Stimulated activated naive CD8-positive, alpha-beta T cell treated with anti-CD3 and anti-CD28 coated beads, Interleukin-15, Interleukin-2, amounts not matched to agents 100 U/mL and 50 U/mL, for 24 hours (primary cell): ENCODE data around the gene CD40LG.
A peak's percentile ranks its signal among the peaks of the same experiment; 100 is the strongest.

ENCODE experiments used
- ATAC-seq: fragments of 150-1000 bp; cut with Tn5 transposase; one replicate; pipeline ENCODE4 v1.10.0; 2021
- DNase-seq: peaks from one replicate; pipeline ENCODE4 v3.0.0; 2021

CD40LG gene

DNA sequence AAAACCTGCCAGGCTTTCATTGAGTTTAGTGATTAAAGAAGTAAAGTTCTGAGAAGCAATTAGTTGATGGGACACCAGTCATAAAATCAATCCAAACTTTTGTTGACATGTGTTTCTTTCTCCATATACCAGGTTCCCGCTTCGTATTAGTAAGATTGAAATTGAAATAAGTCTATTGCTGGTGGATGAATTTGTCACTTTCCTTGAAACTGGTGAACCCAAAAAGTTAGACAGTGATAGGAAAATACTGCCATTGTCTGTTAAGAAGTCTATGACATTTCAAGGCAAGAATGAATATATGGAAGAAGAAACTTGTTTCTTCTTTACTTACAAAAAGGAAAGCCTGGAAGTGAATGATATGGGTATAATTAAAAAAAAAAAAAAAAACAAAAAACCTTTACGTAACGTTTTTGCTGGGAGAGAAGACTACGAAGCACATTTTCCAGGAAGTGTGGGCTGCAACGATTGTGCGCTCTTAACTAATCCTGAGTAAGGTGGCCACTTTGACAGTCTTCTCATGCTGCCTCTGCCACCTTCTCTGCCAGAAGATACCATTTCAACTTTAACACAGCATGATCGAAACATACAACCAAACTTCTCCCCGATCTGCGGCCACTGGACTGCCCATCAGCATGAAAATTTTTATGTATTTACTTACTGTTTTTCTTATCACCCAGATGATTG is at the start of gene CD40LG:
Gene CD40LG (plus strand): TSS at position 482 of the 684 bp plus-strand sequence. CDS start 91 bp downstream, at position 573.
- ATAC-seq (peak; percentile 53), DNase-seq (no peak)

DNA sequence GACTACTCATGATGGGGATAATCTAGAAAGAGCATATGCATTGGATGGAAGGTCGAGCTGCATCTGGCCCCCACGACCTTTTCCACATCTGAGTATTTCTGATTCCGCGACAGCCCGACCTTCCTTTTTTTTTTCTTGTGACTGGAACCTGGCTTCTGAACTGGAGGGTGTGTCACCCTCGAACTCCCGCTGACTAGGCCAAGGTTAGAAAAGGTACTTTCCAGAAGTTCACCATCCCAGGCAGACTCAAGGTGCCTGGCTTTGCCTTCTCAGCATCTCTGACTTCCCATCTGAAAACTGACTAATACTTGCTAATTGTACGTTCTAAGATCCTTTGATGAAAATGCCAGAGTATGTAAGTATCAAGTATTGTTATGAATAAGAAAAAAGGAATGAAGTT is 49.3 kb upstream of the CD40LG start:
- ATAC-seq (peak; percentile 94), DNase-seq (no peak)

DNA sequence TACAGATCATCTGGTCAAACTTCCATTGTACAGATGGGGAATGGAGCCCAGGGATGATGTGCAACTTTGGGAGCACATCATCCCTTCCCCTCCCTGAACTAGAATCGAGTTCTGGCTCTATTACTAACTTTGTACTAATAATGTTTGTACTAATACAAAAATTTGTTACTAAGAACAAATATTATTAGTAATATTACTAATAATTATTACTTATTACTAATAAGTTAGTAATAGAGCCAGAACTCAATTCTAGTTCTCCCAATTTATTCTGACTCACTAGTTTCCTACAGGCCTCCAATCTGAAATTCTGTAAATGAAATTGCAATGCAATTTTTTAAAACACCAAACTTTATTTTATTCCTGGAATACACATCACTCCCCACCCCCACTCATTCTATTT is 47.9 kb upstream of the CD40LG start:
- ATAC-seq (no peak), DNase-seq (no peak)

DNA sequence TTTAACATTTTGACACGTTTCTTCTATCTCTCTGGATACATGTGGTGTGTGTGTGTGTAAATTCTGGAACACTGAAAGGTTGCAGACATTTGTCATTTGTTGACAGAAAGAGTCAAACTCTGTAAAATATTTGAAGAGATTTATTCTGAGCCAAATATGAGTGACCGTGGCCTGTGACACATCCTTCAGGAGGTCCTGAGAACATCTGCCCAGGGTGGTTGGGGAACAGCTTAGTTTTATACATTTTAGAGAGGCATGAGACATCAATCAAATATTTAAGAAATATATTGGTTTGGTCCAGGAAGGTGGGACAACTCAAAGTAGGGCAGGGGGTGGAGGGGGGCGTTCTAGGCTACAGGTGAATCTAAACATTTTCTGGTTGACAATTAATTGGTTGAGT is 40.7 kb upstream of the CD40LG start:
- DNase-seq (no peak), ATAC-seq (no peak)

DNA sequence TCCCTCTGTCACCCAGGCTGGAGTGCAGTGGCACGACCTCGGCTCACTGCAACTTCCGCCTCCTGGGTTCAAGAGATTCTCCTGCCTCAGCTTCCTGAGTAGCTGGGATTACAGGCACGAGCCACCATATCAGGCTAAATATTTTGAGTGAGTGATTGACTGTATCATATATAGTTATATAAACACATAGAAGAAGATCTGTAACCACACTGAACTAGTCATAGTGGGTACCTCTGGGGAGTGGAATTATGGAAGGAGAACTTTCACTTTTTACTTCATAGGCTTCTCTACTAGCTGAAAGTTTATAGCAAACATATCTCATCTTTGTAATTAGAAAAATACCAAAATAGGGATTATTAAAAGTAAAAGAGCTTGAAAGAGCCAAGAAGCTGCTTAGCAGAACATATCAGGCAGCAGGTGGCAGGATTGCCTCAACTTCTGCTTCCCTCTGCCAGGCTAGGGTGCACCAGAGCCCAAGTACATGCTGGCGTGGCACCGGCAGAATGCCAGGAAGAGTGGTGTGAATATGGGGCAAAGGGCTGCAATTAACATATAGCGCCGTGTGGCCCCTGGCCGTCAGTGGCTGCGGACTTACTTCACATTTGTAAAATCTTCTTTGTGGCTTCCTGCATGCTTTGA is 39.5 kb upstream of the CD40LG start:
- ATAC-seq (peak; percentile 66), DNase-seq (peak; percentile 50)

DNA sequence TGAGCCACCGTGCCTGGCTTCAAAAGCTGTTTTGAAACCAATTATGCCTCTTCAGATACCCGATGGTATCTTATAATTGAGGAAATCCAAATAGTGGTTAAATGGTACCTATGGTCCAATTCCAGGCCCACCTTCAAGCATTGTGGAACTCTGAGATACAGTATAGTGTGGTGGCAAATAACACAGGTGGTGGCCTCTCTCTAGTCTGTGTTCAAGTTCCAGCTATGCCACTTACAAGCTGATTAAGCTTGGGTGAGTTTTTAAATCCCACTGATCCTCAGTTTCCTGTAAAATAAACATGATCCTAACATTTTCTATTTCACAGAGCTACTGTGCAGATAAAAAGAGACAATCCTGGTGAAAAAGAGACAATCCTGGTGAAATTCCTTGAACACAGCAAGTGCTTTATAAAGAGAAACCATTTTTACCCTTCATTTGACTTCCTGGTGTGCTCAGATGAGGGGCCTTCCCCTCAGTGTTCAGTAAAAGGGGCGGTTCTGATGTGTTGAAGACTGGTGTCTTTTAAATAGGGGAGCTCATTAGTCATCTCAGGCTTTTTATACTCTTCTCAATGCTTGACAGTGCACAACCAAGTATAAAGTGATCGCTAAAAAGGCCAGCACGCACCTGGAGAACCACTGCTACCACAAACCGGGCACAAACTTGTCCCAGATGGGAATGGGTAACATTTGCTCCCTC is 30.8 kb upstream of the CD40LG start:
- ATAC-seq (peak; percentile 84), DNase-seq (no peak)

DNA sequence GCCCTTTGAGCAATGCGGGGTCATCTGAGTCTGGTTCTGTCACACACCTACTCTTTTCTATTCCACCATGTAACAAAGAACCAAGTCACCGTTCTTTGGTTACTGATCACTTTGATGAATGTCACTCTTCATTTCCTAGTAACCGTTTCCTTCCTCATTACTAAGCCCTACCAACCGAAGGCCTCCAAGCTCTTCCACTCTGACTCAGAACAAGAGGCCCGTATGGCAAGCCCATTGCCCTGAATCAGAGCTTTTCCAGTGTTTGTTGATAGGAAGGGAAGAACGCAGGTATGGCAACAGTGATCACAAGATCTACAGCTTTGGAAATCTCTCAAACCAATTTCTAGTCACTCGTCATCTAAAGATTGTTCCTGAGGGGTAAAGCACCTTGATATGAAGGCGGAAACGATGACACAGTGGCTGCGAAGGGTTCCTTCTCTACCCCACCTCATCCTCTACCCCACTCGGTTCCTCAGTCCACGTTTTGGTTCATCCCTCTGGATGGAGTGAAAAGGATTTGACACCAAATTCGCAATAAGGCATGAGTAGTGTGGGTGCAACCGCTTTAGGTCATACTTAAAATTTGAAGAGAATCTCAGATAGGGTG is 28.0 kb upstream of the CD40LG start:
- peak; percentile 68 for ATAC-seq
- peak; percentile 34 for DNase-seq

DNA sequence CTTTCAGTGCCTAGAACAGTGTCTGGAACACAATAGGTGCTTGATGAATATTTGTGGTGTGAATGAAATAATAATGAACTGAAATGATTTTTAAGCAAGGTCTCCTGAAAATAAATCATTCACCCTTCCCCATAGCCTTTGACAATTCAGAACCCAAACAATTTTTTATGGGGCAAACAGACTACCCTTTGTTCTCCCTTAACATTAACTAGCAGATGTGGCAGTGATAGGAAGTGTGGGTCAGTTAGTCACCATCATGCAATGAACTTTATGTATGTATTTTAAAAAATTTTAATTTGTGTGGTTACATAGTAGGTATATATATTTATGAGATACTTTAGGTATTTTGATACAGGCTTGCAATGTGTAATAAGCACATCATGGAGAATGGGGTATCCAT is 27.2 kb upstream of the CD40LG start:
- DNase-seq (no peak), ATAC-seq (no peak)

DNA sequence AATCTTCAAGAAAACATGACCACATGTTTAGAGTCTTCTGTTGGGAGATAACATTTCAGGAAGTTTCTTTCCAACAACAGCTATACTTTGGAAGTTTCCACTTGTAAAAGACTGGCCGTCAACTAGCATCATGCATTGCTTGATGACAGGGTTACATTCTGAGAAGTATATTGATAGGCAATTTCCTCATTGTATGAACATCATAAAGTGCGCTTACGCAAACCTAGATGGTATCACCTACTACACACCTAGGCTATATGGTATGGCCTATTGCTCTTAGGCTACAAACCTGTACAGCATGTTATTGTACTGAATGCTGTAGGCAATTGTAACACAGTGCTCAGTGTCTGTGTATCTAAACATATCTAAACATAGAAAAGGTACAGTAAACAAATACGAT is 25.4 kb upstream of the CD40LG start:
- no peak for DNase-seq
- ATAC-seq = no peak

DNA sequence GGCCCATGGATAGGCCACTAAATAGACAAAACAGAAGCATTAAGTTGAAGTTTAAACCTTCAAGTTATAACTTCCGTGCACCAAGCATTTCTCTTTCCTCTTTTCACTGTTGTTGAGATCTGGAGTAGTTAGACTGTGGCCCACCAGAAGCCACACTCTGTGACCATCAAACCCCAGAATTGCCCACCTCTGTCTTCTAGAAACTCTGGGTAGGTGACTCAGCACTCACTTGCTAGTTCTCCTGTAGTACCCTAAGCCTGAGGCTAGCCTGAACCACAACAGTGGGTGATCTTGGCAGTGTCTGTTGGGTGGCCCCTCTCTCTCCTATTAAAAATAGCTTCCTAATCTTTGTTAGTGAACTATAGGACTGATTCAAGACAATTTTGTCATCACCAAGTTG is 24.6 kb upstream of the CD40LG start:
- peak; percentile 40 for ATAC-seq

DNA sequence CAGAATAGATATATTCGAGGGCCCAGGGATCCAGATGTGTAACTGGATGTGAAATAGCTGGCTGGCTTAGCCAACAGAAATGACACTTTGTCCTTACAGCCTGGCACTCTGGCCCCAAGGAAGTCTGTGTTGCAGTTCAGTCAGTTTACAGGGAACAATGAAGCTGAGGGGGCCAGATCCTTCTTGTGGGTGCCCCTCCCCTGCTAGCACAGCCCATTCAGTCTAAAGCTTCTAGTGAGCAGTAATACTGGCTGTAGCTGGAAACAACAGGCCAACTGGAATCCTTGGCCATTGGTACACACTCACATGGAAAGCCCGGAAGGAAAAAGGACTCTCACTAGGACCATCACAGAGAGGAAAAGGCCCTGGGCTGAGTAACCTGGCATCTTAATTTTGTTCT is 22.7 kb upstream of the CD40LG start:
- ATAC-seq (no peak), DNase-seq (no peak)

More for the DNA sequence above, 24.6 kb upstream of the CD40LG start:
- DNase-seq = peak; percentile 51

DNA sequence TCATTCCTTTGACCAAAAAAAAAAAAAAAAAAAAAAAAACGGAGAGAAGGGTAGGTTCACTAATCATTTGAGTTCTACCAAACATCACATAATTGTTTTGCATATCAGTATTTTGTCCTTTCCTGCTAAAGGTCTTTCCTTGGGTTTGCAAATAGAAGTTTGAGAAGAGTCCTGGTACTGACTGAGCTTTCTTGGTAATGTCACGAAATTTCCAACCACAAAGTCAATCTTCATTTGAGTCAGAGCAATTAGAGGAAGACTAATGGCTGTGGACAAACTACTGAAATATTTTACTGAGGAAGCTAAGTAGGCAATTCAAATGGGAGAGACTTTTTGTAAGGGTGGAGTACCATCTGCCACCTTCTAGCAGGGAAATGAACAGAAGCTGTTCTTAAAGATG is 21.7 kb upstream of the CD40LG start:
- no peak for DNase-seq

DNA sequence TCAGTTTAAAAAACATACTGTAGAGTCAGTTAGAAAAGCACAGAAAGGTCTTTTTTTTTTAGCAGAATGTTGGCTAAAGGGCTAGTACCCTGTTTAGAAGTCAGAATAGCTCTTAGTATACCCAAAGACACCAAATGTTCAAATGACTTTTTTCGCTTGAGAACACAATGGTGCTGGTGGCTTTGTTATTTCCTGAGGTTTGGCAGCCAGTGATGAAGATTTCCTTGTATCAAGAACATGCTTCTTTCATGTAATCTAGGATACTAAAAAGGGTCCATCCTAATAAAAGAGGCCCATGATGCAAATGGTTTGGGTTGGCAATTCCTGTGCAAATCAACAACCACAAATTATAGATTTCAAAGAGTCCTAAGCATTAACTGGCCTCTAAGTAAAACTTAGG is 21.1 kb upstream of the CD40LG start:
- ATAC-seq (no peak), DNase-seq (no peak)

More for the DNA sequence above, 21.7 kb upstream of the CD40LG start:
- ATAC-seq = peak; percentile 29

DNA sequence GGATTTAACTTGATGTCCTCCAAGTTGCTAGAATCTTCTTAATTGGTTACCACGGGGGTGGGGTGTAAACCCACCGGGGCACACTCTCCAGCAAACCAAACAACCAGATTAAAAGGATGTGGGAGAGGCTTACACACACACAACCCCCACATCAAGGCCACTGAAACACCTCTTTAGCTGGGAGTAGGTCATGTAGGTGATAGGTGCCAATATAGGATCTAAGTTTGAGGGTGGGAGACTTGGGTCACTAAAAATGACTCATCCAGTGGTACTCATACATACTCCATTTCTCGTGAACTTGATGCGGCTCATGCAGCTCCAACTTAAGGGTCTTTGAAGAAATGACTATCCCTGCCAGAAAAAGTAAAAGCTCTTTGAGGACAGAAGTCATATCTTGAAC is 20.5 kb upstream of the CD40LG start:
- DNase-seq = peak; percentile 26
- peak; percentile 80 for ATAC-seq

DNA sequence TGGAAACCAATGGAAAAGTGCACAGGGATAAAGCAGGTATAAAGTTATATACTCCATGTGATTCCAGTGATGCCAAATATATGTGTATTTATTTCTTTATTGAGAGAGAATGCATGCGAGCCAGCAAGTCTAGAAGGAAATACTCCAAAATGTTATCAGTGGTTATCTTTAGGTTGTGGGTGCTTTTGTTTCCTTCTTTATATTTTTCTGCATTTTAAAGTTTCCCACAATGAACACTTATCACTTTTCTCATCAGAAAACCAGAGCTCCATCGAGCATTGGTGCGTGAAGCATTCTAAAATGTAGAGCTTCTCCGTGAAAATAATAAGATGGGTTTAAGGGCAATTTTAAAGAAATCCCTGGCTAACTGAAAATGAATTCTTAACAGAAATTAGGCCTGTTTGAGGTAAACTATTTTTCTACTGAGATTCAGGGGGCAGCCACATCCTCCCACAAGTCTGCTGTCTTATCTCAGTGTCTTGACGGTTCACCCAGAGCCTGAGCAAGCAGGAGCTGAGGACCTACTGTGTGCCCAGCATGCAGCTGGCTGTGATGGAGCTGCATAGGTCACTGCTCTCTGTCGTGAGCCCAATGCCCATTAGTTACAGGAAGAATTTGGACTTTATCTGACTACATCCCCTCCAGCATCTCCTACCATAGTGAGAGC is 18.7 kb upstream of the CD40LG start:
- no peak for DNase-seq
- no peak for ATAC-seq

DNA sequence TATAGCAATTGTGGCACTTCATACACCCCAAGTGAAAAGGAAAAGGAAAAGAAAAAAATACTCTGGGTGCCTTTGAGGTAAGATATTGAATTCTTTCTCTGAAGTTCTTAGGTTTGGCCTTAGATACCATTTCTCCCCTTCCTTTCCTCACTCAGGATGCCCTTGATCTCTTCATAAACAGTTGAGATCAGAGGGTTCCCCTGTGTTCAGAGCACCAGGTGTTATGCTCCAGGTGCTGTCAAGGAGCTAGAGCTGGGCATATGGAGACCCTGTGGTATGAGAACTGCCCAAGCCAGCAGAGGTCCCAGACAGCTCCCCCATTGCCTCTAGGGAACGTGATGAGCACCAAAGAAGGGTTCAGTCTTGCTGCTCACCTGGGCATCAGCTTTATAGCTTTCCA is 17.1 kb upstream of the CD40LG start:
- DNase-seq (no peak), ATAC-seq (no peak)

DNA sequence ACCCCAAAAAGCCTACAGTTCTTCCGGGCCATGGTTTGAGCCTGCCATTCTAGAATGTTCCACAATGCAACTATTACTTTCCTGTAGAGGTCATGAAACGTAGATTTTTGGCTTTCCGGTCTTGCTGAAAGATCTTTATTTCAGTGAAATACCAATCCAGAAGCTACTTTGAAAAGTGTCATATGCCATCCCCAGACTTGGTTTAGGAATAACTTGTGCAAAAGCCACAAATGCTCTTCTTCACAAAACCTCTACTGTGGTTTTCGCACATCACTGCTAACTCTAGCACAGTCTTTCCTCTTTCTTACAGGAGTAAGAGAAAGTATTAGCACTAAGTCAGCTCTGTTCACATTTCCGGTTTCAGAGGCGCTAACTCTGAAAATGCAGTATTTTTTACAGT is 12.7 kb upstream of the CD40LG start:
- DNase-seq = no peak
- peak; percentile 86 for ATAC-seq

DNA sequence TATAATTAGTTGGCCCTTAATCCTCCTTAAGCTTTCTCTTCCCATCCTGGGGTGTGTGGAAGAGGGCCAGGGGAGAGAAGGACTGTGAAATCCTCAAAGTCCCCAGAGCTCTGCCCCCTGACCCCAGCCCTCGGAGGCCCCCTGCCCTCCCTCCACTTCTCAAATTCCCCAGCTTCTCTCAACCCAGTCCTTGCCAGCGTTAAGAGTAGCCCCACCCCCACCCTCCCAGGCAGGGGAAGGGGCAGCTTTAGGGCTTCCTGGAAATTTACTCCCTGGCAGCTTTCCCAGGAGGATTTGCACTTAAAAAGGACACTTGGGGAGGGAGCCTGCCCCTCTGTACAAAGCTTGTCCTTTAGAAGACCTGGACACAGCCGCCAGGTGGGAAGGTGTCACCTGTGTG is 11.8 kb upstream of the CD40LG start:
- ATAC-seq (no peak), DNase-seq (no peak)

DNA sequence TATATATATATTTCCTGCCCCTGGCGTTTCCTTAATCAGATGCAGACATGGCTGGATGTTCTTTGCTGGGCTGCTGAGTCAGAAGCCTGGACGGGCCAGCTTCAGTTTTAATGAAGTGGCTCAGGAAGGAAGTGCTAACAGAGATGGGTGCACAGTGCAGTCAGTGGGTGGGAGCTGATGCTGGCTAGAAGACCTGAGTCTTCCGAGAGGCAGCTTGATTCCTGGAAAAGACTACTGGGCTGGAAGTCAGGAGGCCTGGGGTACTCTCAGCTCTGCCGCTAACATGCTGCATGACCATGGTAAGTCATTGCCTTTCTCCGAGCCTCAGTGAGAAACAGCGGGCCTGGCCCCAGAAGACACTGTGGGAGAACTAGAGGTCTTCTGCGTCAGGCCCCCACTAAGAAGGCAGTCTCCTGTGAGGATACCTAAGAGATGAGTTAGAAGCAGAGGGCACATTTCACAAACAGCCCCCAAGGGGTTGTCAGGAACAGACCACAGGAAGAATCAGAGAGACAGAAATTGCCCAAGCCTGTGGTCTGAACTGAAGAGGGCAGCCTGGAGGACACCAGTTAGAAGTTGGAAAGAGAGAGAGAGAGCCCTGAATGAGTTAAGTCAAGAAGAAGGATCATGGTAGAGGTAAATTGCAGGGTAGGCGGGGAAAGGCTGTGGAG is 8.3 kb upstream of the CD40LG start:
- no peak for ATAC-seq
- no peak for DNase-seq

DNA sequence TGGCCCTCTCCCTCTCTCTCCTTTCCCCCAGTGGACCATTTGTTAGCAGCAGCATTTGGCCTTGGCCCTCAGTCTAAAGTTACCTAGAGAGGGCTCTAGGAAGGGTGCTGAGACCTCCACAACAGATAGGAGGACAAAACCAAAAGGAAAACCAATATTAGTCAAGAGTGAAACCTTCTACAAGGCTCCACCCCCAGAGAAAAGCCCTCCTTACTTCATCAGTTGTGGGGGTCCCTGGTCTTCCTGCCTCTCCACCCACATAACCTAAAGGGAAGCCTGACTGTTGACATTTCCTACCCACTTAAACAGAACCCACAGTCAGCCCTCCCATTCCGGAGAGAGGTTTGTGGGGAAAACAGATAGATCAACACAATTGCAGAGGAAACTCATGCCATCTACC is 4.7 kb upstream of the CD40LG start:
- DNase-seq (no peak), ATAC-seq (peak; percentile 67)

DNA sequence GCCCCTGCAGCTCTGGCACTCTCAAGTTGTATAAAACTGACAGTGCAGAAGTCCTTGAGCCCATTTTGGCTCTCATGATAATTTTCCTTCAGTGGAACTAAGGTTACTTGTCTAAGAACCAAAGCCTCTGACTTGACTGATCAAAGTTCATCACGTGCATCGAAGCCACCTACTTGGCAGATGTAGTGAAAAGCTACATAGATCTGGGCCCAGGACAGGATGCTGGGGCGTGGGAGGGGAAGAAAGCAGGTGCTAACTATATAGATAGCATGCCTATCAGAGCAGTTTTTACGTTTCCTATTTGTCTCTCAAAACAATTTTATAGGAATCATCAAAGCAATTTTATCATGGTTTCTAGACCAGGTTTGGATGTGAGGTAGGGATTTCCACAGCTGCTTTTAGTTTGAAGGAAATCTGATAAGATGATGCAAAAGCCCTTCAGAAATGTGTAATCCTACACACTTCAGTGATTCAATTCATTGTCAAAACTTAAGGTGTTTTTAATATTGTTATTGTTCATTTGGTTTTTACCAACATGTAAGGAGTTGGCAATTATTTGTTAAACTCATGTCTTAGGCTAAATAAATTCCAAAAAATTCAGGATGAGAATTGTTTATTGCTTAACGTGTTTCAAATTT is 1.2 kb upstream of the CD40LG start:
- ATAC-seq (peak; percentile 51), DNase-seq (peak; percentile 43)
